ENCODE measurements around the gene PYGB.

The PYGB gene

DNA sequence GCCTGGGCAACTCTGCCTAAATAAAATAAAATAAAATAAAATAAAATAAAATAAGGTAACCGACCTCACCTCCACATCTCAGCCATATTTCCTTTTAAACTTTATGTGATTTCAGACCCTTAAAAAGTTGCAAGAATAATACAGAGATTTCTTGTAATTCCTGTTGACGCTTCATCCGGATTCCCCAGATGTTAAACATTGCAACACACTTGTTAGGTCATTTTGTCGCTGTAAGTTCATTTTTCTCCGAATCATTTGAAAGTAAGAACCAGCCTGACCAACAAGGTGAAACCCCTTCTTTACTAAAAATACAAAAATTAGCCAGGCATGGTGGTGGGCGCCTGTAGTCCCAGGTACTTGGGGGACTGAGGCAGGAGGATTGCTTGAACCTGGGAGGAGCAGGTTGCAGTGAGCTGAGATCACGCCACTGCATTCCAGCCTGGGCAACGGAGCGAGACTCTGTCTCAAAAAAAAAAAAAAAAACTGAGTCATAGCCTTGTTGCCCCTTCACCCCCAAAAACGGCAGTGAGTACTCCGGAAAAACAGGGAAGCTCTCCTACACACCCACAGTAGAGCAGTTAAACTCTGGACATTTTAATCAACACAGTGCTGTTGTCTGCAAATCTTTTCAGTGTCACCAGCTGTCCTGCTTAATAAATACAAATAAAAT is 5.9 kb downstream of the PYGB start:
- TF ChIP-seq ESRRG (CRISPR knock-in tag; IDR thresholded peaks at IDR 0.05) (no peak), ISL1 (CRISPR knock-in tag; IDR thresholded peaks at IDR 0.05) (no peak), RARB (CRISPR knock-in tag; IDR thresholded peaks at IDR 0.05) (no peak), PATZ1 (CRISPR knock-in tag; IDR thresholded peaks at IDR 0.05; ENCODE audit: borderline replicate concordance) (no peak), PPARA (CRISPR knock-in tag; IDR thresholded peaks at IDR 0.05; ENCODE audit: borderline replicate concordance) (no peak), ZNF8 (CRISPR knock-in tag; IDR thresholded peaks at IDR 0.05) (no peak), TSHZ2 (CRISPR knock-in tag; IDR thresholded peaks at IDR 0.05) (no peak), POU6F1 (CRISPR knock-in tag; IDR thresholded peaks at IDR 0.05; ENCODE audit: borderline replicate concordance, low read depth) (no peak), BACH2 (CRISPR knock-in tag; IDR thresholded peaks at IDR 0.05; ENCODE audit: borderline replicate concordance) (no peak), ARNTL (CRISPR knock-in tag; IDR thresholded peaks at IDR 0.05; ENCODE audit: borderline replicate concordance, low read depth) (no peak), GLIS3 (CRISPR knock-in tag; IDR thresholded peaks at IDR 0.05) (no peak), SNAI2 (CRISPR knock-in tag; IDR thresholded peaks at IDR 0.05) (no peak), ZFP30 (CRISPR knock-in tag; IDR thresholded peaks at IDR 0.05) (no peak)
- no peak for ATAC-seq

DNA sequence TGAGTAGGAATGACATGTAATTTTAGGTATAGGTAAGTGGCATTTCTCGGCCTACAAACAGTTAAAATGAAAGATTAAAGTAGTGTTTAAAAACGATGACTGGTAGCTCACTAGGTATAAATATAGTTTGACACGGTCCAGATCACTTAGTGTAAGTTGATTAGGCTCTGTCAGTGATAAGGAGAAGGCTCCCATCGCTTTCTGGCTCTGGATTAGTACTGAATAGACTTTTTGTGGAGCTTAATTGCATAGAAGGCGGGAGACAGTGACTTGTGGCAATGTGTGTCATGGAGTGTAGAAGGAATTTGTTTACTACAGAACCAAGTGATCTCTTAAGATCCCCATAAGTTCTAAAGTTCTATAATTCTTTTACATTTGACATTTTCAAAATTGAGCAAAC is 6.7 kb downstream of the PYGB start:
- TF ChIP-seq ISL1 (CRISPR knock-in tag; IDR thresholded peaks at IDR 0.05) = peak; percentile 80
- 0 out of 2 replicates have a peak, but pooled peaks have one; percentile 57 for TF ChIP-seq TSHZ2 (CRISPR knock-in tag; IDR thresholded peaks at IDR 0.05)
- TF ChIP-seq ZNF8 (CRISPR knock-in tag; IDR thresholded peaks at IDR 0.05) = no peak
- peak; percentile 81 for TF ChIP-seq TCF4 (CRISPR knock-in tag; IDR thresholded peaks at IDR 0.05; ENCODE audit: borderline replicate concordance)
- peak; percentile 40 for ATAC-seq

DNA sequence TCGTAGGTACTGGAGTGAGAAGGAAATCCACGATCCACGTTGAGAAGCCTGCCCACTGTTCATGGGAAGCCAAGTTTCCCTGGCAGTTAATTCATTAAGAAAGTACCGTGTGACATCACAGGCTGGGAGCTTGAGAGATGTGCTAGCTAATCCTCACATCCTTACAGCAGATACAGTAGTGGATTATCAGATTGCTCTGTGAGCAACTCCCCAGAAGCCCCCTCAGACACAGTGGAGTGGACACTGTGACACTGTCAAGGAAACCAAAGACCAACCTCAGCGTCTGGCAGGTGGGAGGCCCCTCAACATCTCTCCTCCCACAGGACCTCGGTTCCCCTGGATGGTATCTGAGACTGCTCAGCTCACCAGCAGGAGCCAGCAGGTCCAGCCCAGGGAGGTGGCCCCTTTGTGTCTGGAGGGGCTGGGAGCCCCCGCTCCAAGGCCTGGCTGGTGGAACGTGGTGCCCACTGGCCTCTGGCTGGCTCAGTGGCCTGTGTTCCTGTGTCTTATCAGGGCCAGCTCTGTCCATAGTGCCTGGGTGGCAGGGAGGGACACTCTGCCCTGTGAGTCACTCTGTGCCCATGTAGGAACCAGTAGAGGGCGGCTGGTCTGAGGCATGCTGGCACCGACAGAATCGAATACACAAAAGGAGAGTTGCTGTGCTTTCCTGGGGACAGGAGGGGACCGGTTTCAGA is 7.2 kb downstream of the PYGB start:
- TF ChIP-seq ARNTL (CRISPR knock-in tag; IDR thresholded peaks at IDR 0.05; ENCODE audit: borderline replicate concordance, low read depth) = no peak
- no peak for TF ChIP-seq BACH2 (CRISPR knock-in tag; IDR thresholded peaks at IDR 0.05; ENCODE audit: borderline replicate concordance)
- no peak for TF ChIP-seq GLIS3 (CRISPR knock-in tag; IDR thresholded peaks at IDR 0.05)
- TF ChIP-seq PATZ1 (CRISPR knock-in tag; IDR thresholded peaks at IDR 0.05; ENCODE audit: borderline replicate concordance) = no peak
- no peak for TF ChIP-seq ZFP30 (CRISPR knock-in tag; IDR thresholded peaks at IDR 0.05)
- TF ChIP-seq ZNF565 (CRISPR knock-in tag; conservative IDR thresholded peaks at IDR 0.05; ENCODE audit: low read depth) = no peak
- TF ChIP-seq SNAI2 (CRISPR knock-in tag; IDR thresholded peaks at IDR 0.05) = no peak
- no peak for TF ChIP-seq CSRNP3 (CRISPR knock-in tag; IDR thresholded peaks at IDR 0.05)
- no peak for TF ChIP-seq ISL1 (CRISPR knock-in tag; IDR thresholded peaks at IDR 0.05)
- no peak for TF ChIP-seq PPARA (CRISPR knock-in tag; IDR thresholded peaks at IDR 0.05; ENCODE audit: borderline replicate concordance)
- TF ChIP-seq TOX (CRISPR knock-in tag; IDR thresholded peaks at IDR 0.05; ENCODE audit: borderline replicate concordance) = no peak
- no peak for TF ChIP-seq TSHZ2 (CRISPR knock-in tag; IDR thresholded peaks at IDR 0.05)
- no peak for TF ChIP-seq OSR1 (CRISPR knock-in tag; IDR thresholded peaks at IDR 0.05)

More for the DNA sequence above, 7.2 kb downstream of the PYGB start:
- ATAC-seq = peak; percentile 75
